HG02840 (cell line): ENCODE data around the gene CYP26B1.
"Not testable (repeated sequence)": the region's sequence is repeated elsewhere in the genome, so short reads cannot be mapped to it uniquely, and the experiment has no call there.

Source experiments
- ATAC-seq: cut with Tn5 transposase; IDR thresholded peaks from one replicate; pipeline ENCODE4 v1.9.1; 2021; ENCODE audit warnings: mild to moderate bottlenecking, moderate library complexity, moderate number of reproducible peaks; ENCODE audit not compliant: unreplicated experiment, low FRiP score

CYP26B1 gene

GRCh38 chr2:72089028-72089427 lies 58.6 kb downstream of the CYP26B1 start:
- ATAC-seq = no peak

GRCh38 chr2:72086871-72087633 lies 60.6 kb downstream of the CYP26B1 start:
- not testable (repeated sequence) for ATAC-seq

- ATAC-seq = no peak
Measured at GRCh38 chr2:72085513-72085912, 62.1 kb downstream of the CYP26B1 start.

GRCh38 chr2:72085036-72085435 lies 62.6 kb downstream of the CYP26B1 start:
- no peak for ATAC-seq

- no peak for ATAC-seq
Measured at GRCh38 chr2:72084584-72084976, 63.1 kb downstream of the CYP26B1 start.

- ATAC-seq = no peak
Measured at GRCh38 chr2:72083751-72084583, 63.7 kb downstream of the CYP26B1 start.

GRCh38 chr2:72082887-72083286 lies 64.8 kb downstream of the CYP26B1 start:
- ATAC-seq = no peak

GRCh38 chr2:72082021-72082601 lies 65.6 kb downstream of the CYP26B1 start:
- ATAC-seq = no peak

- no peak for ATAC-seq
Measured at GRCh38 chr2:72081451-72081850, 66.2 kb downstream of the CYP26B1 start.

GRCh38 chr2:72080286-72081145 lies 67.1 kb downstream of the CYP26B1 start:
- ATAC-seq = no peak
